CD14-positive monocyte (primary cell): ENCODE results near the gene DNAH10. TPM values are rescaled to one million over a fixed set of nuclear protein-coding genes. Genes with fewer than 3 reads are reported as not detected.
"Not testable (repeated sequence)": the region's sequence is repeated elsewhere in the genome, so short reads cannot be mapped to it uniquely, and the experiment has no call there.

Experiments
- DNase-seq, 3 donors: peaks; one replicate each; pipeline ENCODE4 v3.0.0-alpha.2; 2011 to 2022
- H2AFZ ChIP-seq: 2 replicates; pipeline ENCODE4 v1.6.0; 2012; ENCODE audit warnings: mild to moderate bottlenecking, low read depth, low read length, inconsistent platforms; ENCODE audit not compliant: insufficient read depth, poor library complexity, severe bottlenecking
- H3K27ac ChIP-seq, 2 donors: 1 replicate in 1 of 2; 2 replicates in 1 of 2; pipeline ENCODE4 v1.5.1; 2012 to 2013; ENCODE audit warnings: low read length in 2 of 2, control low read depth in 1 of 2, inconsistent platforms in 1 of 2, low read depth in 1 of 2, mild to moderate bottlenecking in 1 of 2
- H3K27me3 ChIP-seq, 2 donors: one replicate each; pipeline versions ENCODE4 v1.6.0 to v1.6.1; 2011 to 2013; ENCODE audit warnings: low read length in 2 of 2; ENCODE audit not compliant: control insufficient read depth in 2 of 2, insufficient read depth in 2 of 2
- H3K36me3 ChIP-seq, 2 donors: replicated peaks in 1 of 2; 1 replicate in 1 of 2; 2 replicates in 1 of 2; pipeline versions ENCODE4 v1.5.1 to v1.6.1; 2012 to 2013; ENCODE audit warnings: low read length in 2 of 2, control low read depth in 1 of 2, inconsistent platforms in 1 of 2, mild to moderate bottlenecking in 1 of 2; ENCODE audit not compliant: insufficient read depth in 2 of 2, control insufficient read depth in 1 of 2
- H3K4me1 ChIP-seq, 2 donors: 1 replicate in 1 of 2; 2 replicates in 1 of 2; pipeline versions ENCODE4 v1.5.1 to v1.6.1; 2012 to 2013; ENCODE audit warnings: low read length in 2 of 2, control low read depth in 1 of 2, inconsistent platforms in 1 of 2, mild to moderate bottlenecking in 1 of 2, moderate library complexity in 1 of 2; ENCODE audit not compliant: insufficient read depth in 2 of 2, control insufficient read depth in 1 of 2
- H3K4me2 ChIP-seq: replicated peaks from 2 replicates; pipeline ENCODE3; 2012; ENCODE audit warnings: low read length, moderate library complexity, mild to moderate bottlenecking; ENCODE audit not compliant: poor library complexity, severe bottlenecking; ENCODE audit errors: extremely low read depth
- H3K4me3 ChIP-seq, 3 experiments: fragments of 200-600 bp in 1 of 3; sonication (generic) in 1 of 3; replicated peaks in 1 of 3; 1 replicate in 2 of 3; 2 replicates in 1 of 3; pipeline ENCODE4 v1.5.1; 2011 to 2013; ENCODE audit warnings: low read length in 3 of 3, mild to moderate bottlenecking in 3 of 3, control low read depth in 2 of 3, low read depth in 2 of 3, inconsistent platforms in 1 of 3, moderate library complexity in 1 of 3
- H3K79me2 ChIP-seq: 2 replicates; pipeline ENCODE4 v1.6.0; 2012; ENCODE audit warnings: mild to moderate bottlenecking, control low read depth, inconsistent platforms, low read length, moderate library complexity; ENCODE audit not compliant: insufficient read depth
- H3K9ac ChIP-seq: 2 replicates; pipeline ENCODE4 v1.6.0; 2017; ENCODE audit warnings: low read length, mild to moderate bottlenecking; ENCODE audit not compliant: insufficient read depth, poor library complexity, severe bottlenecking
- H3K9me3 ChIP-seq, 2 donors: replicated peaks in 1 of 2; 1 replicate in 1 of 2; 2 replicates in 1 of 2; pipeline versions ENCODE4 v1.5.1 to v1.6.1; 2012 to 2013; ENCODE audit warnings: low read length in 2 of 2, control low read depth in 1 of 2; ENCODE audit not compliant: control insufficient read depth in 1 of 2, insufficient read depth in 1 of 2
- H4K20me1 ChIP-seq: 2 replicates; pipeline ENCODE4 v1.6.0; 2012; ENCODE audit warnings: mild to moderate bottlenecking, low read length, control low read depth, moderate library complexity; ENCODE audit not compliant: insufficient read depth
- H3K27ac Mint-ChIP-seq, 7 donors: one replicate each; pipeline ENCODE4 v1.8.0; 2020; ENCODE audit warnings: mild to moderate bottlenecking in 7 of 7, mixed read lengths in 7 of 7, moderate library complexity in 6 of 7, inconsistent platforms in 2 of 7
- H3K27me3 Mint-ChIP-seq, 3 donors: one replicate each; pipeline ENCODE4 v1.8.0; 2021 to 2022; ENCODE audit warnings: low read depth in 3 of 3, mild to moderate bottlenecking in 3 of 3, mixed read lengths in 3 of 3, moderate library complexity in 3 of 3, inconsistent platforms in 1 of 3
- H3K36me3 Mint-ChIP-seq, 2 donors: one replicate each; pipeline ENCODE4 v1.8.0; 2020; ENCODE audit warnings: mixed read lengths in 2 of 2, inconsistent platforms in 1 of 2, mild to moderate bottlenecking in 1 of 2
- H3K4me1 Mint-ChIP-seq: one replicate; pipeline ENCODE4 v1.8.0; 2020; ENCODE audit warnings: mild to moderate bottlenecking, mixed read lengths
- H3K4me3 Mint-ChIP-seq, 2 donors: one replicate each; pipeline ENCODE4 v1.8.0; 2020; ENCODE audit warnings: mild to moderate bottlenecking in 2 of 2, mixed read lengths in 2 of 2, moderate library complexity in 1 of 2
- H3K9me3 Mint-ChIP-seq, 7 donors: one replicate each; pipeline ENCODE4 v1.8.0; 2020 to 2022; ENCODE audit warnings: mixed read lengths in 7 of 7, mild to moderate bottlenecking in 6 of 7, moderate library complexity in 6 of 7, inconsistent platforms in 2 of 7
- CTCF ChIP-seq: fragments of 200-600 bp; IDR thresholded peaks from one replicate; pipeline ENCODE4 v1.8.0; 2022; ENCODE audit warnings: antibody characterized with exemption, mild to moderate bottlenecking
- WGBS: methylation state at CpG from one replicate; pipeline ENCODE4 v1.1.5; 2013; ENCODE audit warnings: missing lambda C conversion rate; ENCODE audit not compliant: insufficient coverage; 5-methylcytosine and 5-hydroxymethylcytosine counted together
- intact Hi-C, 2 donors: fragments of 100-400 bp; cut with micrococcal nuclease; formaldehyde crosslinking; loops; one replicate each; pipeline versions ENCODE4 v1.15.0 to v1.15.1; 2023
- polyA plus RNA-seq, 3 donors: library from polyadenylated mRNA; depleted of rRNA in 1 of 3; unstranded in 2 of 3; stranded (reverse) in 1 of 3; fragments of 300-500 nt in 2 of 3; fragments of >200 nt in 1 of 3; fragmentation: Illumina TruSeq in 2 of 3; gene quantifications; 1 replicate in 2 of 3; 2 replicates in 1 of 3; pipeline ENCODE4 v1.2.3, GENCODE V29; 2012 to 2021

Gene DNAH10
- polyA plus RNA-seq, 3 donors = not detected

- H2AFZ ChIP-seq, H3K27ac ChIP-seq, H3K4me1 ChIP-seq, H3K27me3 Mint-ChIP-seq, H3K4me3 Mint-ChIP-seq, H3K79me2 ChIP-seq, H3K27me3 ChIP-seq, H3K9ac ChIP-seq, H3K27ac Mint-ChIP-seq, H4K20me1 ChIP-seq, H3K4me1 Mint-ChIP-seq, H3K36me3 ChIP-seq, DNase-seq, H3K36me3 Mint-ChIP-seq, H3K4me2 ChIP-seq, H3K4me3 ChIP-seq, intact Hi-C loops: not testable (repeated sequence)
- WGBS = 97% methylated on average over 2 of the region's 7 CpGs
- H3K9me3 Mint-ChIP-seq = peaks cover 3 to 13% (median 7%) of the 10 kb centered on the region in 7 donors
- peaks cover 10 to 15% of the 10 kb centered on the region in 2 donors for H3K9me3 ChIP-seq
Measured at GRCh38 chr12:123947531-123947930, 185.4 kb downstream of the DNAH10 start.

- H3K4me1 ChIP-seq = no peaks in the 10 kb centered on the region
- intact Hi-C loops = no loop called here
- no peak for DNase-seq
- no peak for TF ChIP-seq CTCF
- H3K27ac Mint-ChIP-seq = no peak overlapping the region
- H3K36me3 ChIP-seq = no peaks in the 10 kb centered on the region
- no peak overlapping the region for H3K4me2 ChIP-seq
- H3K9me3 Mint-ChIP-seq = peaks cover 0 to 5% (median under 1%) of the 10 kb centered on the region in 7 donors
- no peak overlapping the region for H3K4me3 ChIP-seq
- H3K27me3 Mint-ChIP-seq = peaks cover 0 to 2% (median under 1%) of the 10 kb centered on the region in 3 donors
- peaks cover 2% of the 10 kb centered on the region for H3K4me1 Mint-ChIP-seq
- no peaks in the 10 kb centered on the region for H3K79me2 ChIP-seq
- no peak overlapping the region for H3K9ac ChIP-seq
- H4K20me1 ChIP-seq = no peaks in the 10 kb centered on the region
- H2AFZ ChIP-seq = no peak overlapping the region
- no peak overlapping the region for H3K27ac ChIP-seq
- H3K27me3 ChIP-seq = no peaks in the 10 kb centered on the region
- H3K4me3 Mint-ChIP-seq = no peak overlapping the region
- WGBS = 100% methylated on average over 5 of the region's 11 CpGs
- H3K36me3 Mint-ChIP-seq = peaks cover 0 to 6% of the 10 kb centered on the region in 2 donors
- peaks cover under 1 to 6% of the 10 kb centered on the region in 2 donors for H3K9me3 ChIP-seq
Measured at GRCh38 chr12:123948401-123948795, 186.3 kb downstream of the DNAH10 start.
